BJ (cell line): ENCODE measurements around the gene CFAP100. TPM values are rescaled to one million over a fixed set of nuclear protein-coding genes. Genes with fewer than 3 reads are reported as not detected.

Source experiments
- CTCF ChIA-PET: fragments of 350-600 bp; formaldehyde crosslinking; extraction: SDS; loops from one replicate; lab custom pipeline; 2021; ENCODE audit warnings: antibody characterized with exemption, inconsistent platforms; lab: Yijun Ruan, JAX
- POLR2A ChIA-PET: fragments of 300-600 bp; sonication (Branson Sonifier 250); formaldehyde crosslinking; extraction: SDS; loops from one replicate; lab custom pipeline; 2021; ENCODE audit warnings: antibody characterized with exemption; lab: Charles Lee
- DNase-seq: peaks from one replicate; pipeline ENCODE4 v3.0.0-alpha.2; 2011; ENCODE audit warnings: low read depth
- H3K27me3 ChIP-seq: 2 replicates; pipeline ENCODE4 v1.6.0; 2011; ENCODE audit warnings: low read length; ENCODE audit not compliant: control insufficient read depth, insufficient read depth
- H3K36me3 ChIP-seq: 2 replicates; pipeline ENCODE4 v1.5.1; 2011; ENCODE audit warnings: low read length; ENCODE audit not compliant: control insufficient read depth, insufficient read depth
- H3K4me3 ChIP-seq: 2 replicates; pipeline ENCODE4 v1.5.1; 2011; ENCODE audit warnings: low read depth, mild to moderate bottlenecking, control low read depth, low read length
- CTCF ChIP-seq: IDR thresholded peaks from 2 replicates; pipeline ENCODE4 v1.5.1; 2011; ENCODE audit warnings: low read depth, mild to moderate bottlenecking, control low read depth, inconsistent platforms, low read length, moderate library complexity; ENCODE audit not compliant: insufficient read depth
- polyA plus RNA-seq: library from polyadenylated mRNA; depleted of rRNA; stranded (reverse); fragments of >200 nt; gene quantifications from 2 replicates; pipeline ENCODE4 v1.2.3, GENCODE V29; 2011

The CFAP100 gene
- polyA plus RNA-seq, 1 experiment = not detected

GRCh38 chr3:126450744-126451143 lies 56.0 kb downstream of the CFAP100 start:
- DNase-seq = no peak
- ChIA-PET CTCF (no interaction called here), POLR2A (no interaction called here)
- no peak for TF ChIP-seq CTCF
- H3K36me3 ChIP-seq = peaks cover 17% of the 10 kb centered on the region
- H3K4me3 ChIP-seq = no peak overlapping the region
- H3K27me3 ChIP-seq = no peaks in the 10 kb centered on the region

GRCh38 chr3:126451511-126451910 lies 56.8 kb downstream of the CFAP100 start:
- Histone ChIP-seq H3K36me3 (peaks cover 17% of the 10 kb centered on the region), H3K27me3 (no peaks in the 10 kb centered on the region), H3K4me3 (no peak overlapping the region)
- CTCF ChIA-PET = no interaction called here
- no peak for TF ChIP-seq CTCF
- DNase-seq = no peak
- POLR2A ChIA-PET = no interaction called here

- H3K27me3 ChIP-seq = no peaks in the 10 kb centered on the region
- H3K36me3 ChIP-seq = peaks cover 21% of the 10 kb centered on the region
- POLR2A ChIA-PET = interaction anchor here (0.7 kb wide), 1 partner anchor 567 kb away, joined by 4 read pairs; no protein-coding TSS in a partner anchor
Measured at GRCh38 chr3:126452213-126452612, 57.5 kb downstream of the CFAP100 start.

GRCh38 chr3:126454025-126454424 lies 59.3 kb downstream of the CFAP100 start:
- peaks cover 18% of the 10 kb centered on the region for H3K36me3 ChIP-seq
- CTCF ChIA-PET = no interaction called here
- POLR2A ChIA-PET = no interaction called here
- no peak overlapping the region for H3K4me3 ChIP-seq
- no peak for TF ChIP-seq CTCF
- DNase-seq = no peak
- no peaks in the 10 kb centered on the region for H3K27me3 ChIP-seq

More at GRCh38 chr3:126452213-126452612, 57.5 kb downstream of the CFAP100 start:
- no peak for TF ChIP-seq CTCF
- no peak overlapping the region for H3K4me3 ChIP-seq
- CTCF ChIA-PET = interaction anchor here (0.7 to 1.1 kb wide), 2 partner anchors 56 to 129 kb away, joined by 3 read pairs; no protein-coding TSS in a partner anchor
- DNase-seq = no peak

GRCh38 chr3:126454437-126455198 lies 59.9 kb downstream of the CFAP100 start:
- H3K36me3 ChIP-seq = peaks cover 23% of the 10 kb centered on the region

More at GRCh38 chr3:126454437-126455198, 59.9 kb downstream of the CFAP100 start:
- no peaks in the 10 kb centered on the region for H3K27me3 ChIP-seq
- POLR2A ChIA-PET = no interaction called here
- H3K4me3 ChIP-seq = no peak overlapping the region
- no peak for TF ChIP-seq CTCF
- DNase-seq = no peak
- CTCF ChIA-PET = interaction anchor here (1.0 kb wide), 1 partner anchor 12 kb away, joined by 3 read pairs; no protein-coding TSS in a partner anchor
